Right lobe of liver (tissue), 4 donors: ENCODE results near the gene POGK.

Experiments
- POLR2A ChIP-seq: fragments of 450-650 bp; IDR thresholded peaks from one replicate; pipeline ENCODE4 v1.6.1; 2017; ENCODE audit warnings: antibody characterized with exemption, mild to moderate bottlenecking
- TF ChIP-seq, protein P1 (sequence below), 4 donors: fragments of 200-600 bp in 3 of 4; fragments of 450-650 bp in 1 of 4; IDR thresholded peaks; one replicate each; pipeline versions ENCODE4 v1.5.1 to v1.8.0; 2016 to 2022; ENCODE audit warnings: antibody characterized with exemption in 4 of 4, mild to moderate bottlenecking in 2 of 4
- donor health status: DM: no; HTN: no; CAD: no.
- donor health status: DM: no; HTN: no; CAD: no.
- donor health status: DM: no; HTN: yes; CAD: no.

- no peak for TF ChIP-seq POLR2A
- TF ChIP-seq, protein P1, sequence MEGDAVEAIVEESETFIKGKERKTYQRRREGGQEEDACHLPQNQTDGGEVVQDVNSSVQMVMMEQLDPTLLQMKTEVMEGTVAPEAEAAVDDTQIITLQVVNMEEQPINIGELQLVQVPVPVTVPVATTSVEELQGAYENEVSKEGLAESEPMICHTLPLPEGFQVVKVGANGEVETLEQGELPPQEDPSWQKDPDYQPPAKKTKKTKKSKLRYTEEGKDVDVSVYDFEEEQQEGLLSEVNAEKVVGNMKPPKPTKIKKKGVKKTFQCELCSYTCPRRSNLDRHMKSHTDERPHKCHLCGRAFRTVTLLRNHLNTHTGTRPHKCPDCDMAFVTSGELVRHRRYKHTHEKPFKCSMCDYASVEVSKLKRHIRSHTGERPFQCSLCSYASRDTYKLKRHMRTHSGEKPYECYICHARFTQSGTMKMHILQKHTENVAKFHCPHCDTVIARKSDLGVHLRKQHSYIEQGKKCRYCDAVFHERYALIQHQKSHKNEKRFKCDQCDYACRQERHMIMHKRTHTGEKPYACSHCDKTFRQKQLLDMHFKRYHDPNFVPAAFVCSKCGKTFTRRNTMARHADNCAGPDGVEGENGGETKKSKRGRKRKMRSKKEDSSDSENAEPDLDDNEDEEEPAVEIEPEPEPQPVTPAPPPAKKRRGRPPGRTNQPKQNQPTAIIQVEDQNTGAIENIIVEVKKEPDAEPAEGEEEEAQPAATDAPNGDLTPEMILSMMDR (IDR thresholded peaks at IDR 0.05) = no peak
These were observed 1.3 kb downstream of the POGK start for GRCh38 chr1:166840309-166841274.
